ENCODE measurements around the gene FMN1. TPM values are rescaled to one million over a fixed set of nuclear protein-coding genes. Genes with fewer than 3 reads are reported as not detected.

FMN1 gene
- total RNA-seq, 1 experiment from 2014 or later = 1.4 TPM

DNA sequence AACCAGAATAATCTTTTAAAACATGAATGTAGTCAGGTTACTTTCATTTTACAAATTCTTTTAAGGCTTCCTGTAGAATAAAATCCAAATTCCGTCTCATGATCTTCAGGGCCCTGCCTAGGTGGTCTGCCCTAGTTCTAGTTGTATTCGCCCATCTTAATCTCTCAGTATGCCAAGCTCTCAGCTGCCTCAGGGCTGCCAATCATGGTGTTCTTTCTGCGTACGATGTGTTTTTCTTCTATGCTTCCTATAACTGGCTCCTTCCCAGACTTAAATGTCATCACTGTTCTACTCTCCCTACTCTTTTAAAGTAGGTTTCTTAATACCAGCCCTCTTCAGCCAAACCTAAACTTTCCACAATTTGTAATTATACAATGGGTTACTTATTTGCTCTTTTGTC is 369.3 kb downstream of the FMN1 start:
- DNase-seq (ENCODE audit: low read depth) = no peak
- in situ Hi-C loops (cut with HindIII; ENCODE audit: low pct_unique_long_range_greater_than_20kb, low sequenced_read_pairs) = no loop called here

DNA sequence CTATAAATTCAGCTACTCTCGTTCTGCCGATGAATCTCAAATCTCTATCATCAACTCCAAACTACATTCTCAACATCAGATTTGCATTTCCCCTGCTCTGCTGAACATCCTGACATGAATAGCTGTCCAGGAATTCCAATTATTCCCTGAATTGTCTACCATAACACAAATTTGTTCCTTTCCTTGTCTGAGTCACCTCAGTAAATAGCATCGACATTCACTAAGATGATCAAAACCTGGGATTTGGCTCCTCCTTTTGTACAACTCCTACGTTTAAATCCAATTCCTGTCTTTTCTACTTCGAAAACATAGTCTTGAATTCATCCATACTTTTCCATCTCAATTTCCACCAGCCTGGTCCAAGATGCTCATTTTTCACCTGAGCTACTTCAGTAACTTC is 369.7 kb downstream of the FMN1 start:
- in situ Hi-C loops (cut with HindIII; ENCODE audit: low pct_unique_long_range_greater_than_20kb, low sequenced_read_pairs) = no loop called here
- peak; percentile 91 for DNase-seq (ENCODE audit: low read depth)

DNA sequence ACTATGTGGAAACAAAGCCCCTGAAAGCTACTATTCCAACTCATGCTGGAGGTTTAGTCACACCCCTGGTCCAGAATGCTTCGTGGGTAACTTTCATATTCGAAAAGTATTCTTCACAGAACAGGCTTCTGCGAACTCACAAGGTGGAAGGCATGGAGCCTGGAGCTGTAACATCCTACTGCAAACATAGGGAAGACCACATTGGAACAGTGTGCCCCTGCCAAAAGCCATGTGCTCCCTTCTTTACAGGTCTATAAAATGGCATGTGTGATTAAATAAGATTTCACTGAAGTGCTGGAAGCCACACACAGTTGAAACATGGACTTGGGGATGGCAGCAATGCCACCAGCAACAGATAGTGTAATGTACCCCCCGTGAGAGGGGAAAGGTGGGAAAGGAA is 370.8 kb downstream of the FMN1 start:
- in situ Hi-C loops (cut with HindIII; ENCODE audit: low pct_unique_long_range_greater_than_20kb, low sequenced_read_pairs) = no loop called here
- no peak for DNase-seq (ENCODE audit: low read depth)

DNA sequence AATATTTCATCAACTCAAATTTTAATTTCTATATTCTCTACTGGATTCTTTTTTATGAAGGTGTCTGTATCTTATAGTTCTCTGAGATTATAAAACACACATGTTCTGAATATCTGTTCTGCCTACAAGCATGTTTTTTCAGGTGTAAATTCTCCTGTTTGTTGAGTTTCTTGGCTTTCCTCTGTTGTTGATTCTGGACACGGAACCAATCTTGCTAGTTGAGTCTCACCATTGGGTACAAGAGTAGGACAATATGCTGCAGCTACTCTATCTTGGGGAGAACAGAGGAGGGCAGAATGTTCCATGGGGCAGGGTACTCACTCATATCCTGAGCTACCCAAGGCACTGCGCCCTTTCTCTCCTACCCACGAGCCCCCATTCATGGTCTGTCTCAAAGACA is 371.8 kb downstream of the FMN1 start:
- in situ Hi-C loops (cut with HindIII; ENCODE audit: low pct_unique_long_range_greater_than_20kb, low sequenced_read_pairs) = no loop called here
- DNase-seq (ENCODE audit: low read depth) = no peak

DNA sequence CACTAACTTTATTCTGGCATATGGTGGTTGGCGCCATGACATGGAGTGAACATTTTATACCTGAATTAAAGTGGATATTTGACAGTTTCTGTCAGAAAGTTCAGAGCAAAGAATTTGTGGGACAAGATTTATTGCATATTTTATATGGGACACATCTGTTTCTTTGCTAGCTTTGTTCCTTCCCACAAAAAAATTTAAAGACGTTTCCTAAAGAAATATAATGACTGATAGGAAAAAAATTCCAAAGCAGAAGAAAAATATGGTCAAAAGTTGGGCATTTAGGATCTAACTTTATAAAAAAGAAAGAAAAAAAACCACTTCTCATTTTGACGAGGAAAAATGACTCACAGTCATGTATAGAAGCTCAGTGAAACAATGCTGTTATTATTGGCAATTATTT is 375.1 kb downstream of the FMN1 start:
- no peak for DNase-seq (ENCODE audit: low read depth)
- in situ Hi-C loops (cut with HindIII; ENCODE audit: low pct_unique_long_range_greater_than_20kb, low sequenced_read_pairs) = no loop called here

DNA sequence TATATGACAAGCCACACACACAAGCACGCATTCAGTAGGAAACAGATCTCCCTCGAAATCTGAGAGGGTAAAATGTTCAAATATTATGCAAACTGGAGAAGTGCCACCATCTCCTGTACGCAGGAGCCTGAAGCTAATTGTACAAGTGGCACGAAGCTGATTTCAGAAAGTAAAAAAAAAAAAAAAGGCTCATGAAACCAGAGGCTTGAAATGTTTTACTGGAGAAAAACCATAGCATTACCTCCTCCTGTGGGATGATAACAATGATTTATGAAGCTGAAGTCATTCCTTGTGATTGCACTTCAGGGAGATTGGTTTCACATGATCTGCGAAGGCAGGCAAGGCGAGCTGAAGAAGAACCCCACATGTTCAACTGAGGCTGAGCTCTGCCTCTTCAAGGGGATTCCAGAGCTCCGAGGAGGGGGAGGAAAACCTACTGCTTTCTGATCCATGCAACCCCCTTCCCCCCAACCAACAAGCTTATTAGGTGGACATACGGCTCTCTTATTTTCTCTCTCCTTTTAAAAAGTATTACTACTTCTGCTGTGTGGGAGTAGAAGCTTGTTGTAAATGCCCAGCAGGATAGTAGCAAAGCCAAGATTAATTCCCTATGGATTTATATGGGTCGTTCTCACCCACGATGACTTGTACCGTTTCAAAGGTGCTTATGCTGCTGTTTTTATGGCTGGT is 375.6 kb downstream of the FMN1 start:
- peak; percentile 90 for DNase-seq (ENCODE audit: low read depth)
- in situ Hi-C loops (cut with HindIII; ENCODE audit: low pct_unique_long_range_greater_than_20kb, low sequenced_read_pairs) = no loop called here

DNA sequence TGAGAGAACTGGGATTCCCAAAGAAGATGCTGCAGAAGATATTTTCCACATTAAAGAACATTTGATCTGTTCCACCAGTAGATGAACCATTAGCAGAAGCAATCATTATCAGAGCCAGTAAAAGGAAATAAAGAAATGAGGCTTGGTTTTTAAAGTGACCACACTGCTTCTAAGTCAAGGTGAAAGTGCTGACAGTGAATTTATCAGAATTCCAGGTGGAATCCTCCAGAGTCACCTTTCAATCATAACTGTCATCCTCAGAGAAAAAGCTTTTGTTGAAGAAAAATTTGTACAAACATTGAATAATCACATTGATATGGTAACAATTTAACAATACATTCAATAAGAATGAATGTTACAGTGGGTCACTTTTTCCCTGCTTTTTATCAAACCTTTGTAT is 376.9 kb downstream of the FMN1 start:
- no peak for DNase-seq (ENCODE audit: low read depth)
- in situ Hi-C loops (cut with HindIII; ENCODE audit: low pct_unique_long_range_greater_than_20kb, low sequenced_read_pairs) = no loop called here

DNA sequence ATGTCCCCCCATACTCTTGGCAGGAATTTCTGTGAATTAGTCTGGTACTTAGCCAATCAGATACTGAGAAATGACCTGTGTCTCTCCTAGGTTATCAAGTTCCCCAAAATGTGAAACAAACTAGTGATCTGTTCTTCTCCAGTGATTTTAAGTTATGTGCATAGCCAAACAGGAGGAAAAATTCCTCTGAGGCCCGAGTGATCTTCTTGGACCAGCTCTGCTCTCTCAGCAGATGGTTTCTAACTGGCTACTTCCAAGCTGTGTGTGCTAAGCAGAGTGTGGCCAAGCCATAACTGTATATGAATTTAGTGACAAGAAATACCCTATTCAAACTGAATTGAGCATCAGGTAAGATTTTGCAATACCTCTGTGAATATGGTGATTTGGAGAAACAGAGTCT is 387.2 kb downstream of the FMN1 start:
- in situ Hi-C loops (cut with HindIII; ENCODE audit: low pct_unique_long_range_greater_than_20kb, low sequenced_read_pairs) = no loop called here
- DNase-seq (ENCODE audit: low read depth) = no peak

DNA sequence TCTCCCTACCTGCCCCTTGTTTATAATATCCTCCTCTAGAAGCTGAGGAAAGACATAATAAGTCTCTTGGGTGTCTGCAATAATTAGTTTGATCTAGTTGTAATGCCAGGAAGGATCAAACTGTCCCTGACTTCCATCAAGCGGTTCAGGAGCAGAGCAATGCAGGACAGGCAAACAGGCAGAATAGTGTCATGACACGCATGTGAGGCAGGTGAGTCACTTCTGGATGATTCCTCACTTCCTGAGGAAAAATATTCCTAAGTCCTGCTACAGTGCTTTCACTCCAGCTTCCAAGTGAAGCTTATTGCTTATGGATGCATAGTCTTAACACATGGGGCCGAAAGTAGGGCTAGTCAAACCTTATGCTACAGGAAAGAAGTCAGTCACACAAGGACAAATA is 390.9 kb downstream of the FMN1 start:
- in situ Hi-C loops (cut with HindIII; ENCODE audit: low pct_unique_long_range_greater_than_20kb, low sequenced_read_pairs) = no loop called here
- DNase-seq (ENCODE audit: low read depth) = no peak

DNA sequence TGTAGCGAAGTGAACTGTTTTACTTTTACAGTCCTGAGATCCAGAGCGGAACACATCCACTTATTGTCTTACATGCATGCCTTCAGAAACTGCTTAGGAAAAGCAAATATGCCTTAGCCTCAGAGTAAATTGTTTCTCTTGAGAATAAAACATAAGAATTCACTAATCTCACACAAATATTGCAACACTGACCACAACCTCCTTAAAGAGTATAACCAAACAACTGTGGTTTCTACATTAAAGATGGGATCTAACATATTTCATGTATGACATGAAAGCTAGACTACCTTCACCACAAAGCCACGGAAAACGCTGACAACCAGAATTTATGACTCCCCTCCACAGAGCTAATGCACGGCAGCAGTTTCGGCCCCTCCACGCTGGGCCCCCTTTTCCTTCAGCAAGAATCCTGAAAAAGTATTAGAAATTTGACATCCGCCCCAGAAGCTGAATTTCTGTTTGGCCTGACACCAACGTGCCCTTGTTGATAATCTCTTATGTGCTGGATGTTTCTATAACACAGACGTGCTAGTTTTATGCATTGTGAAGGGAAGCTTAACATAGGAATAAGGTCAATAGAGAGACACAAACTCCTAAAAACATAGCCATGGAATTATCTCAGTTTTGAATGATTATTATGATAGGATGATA is 392.1 kb downstream of the FMN1 start:
- in situ Hi-C loops (cut with HindIII; ENCODE audit: low pct_unique_long_range_greater_than_20kb, low sequenced_read_pairs) = no loop called here
- no peak for DNase-seq (ENCODE audit: low read depth)

DNA sequence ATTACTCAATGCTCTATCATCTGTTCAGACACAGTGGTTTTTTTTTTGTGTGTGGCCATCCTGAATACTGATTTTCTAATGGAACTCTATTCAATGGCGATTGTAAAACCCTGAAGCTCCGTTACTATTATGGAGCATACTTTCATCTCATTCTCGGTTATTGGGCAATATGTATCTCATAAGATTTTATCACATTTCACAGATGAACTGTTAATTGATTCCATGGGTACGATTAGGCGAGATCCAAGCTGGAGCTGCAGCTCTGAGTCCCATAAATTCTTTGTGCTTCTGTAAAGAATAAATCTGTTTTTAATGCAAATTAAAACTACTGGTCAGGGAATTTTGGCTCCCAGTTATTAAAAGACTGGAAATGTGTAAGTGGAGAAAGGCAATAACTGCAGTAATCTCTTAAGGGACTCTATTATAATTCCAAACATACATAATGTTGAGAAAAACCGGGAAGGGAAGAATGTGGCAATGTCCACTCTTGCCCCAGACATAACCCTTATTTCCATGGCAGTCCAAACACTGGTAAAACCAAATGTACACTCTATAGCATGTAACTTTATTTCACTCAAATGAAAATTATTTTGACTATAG is 394.5 kb downstream of the FMN1 start:
- no peak for DNase-seq (ENCODE audit: low read depth)
- in situ Hi-C loops (cut with HindIII; ENCODE audit: low pct_unique_long_range_greater_than_20kb, low sequenced_read_pairs) = no loop called here

DNA sequence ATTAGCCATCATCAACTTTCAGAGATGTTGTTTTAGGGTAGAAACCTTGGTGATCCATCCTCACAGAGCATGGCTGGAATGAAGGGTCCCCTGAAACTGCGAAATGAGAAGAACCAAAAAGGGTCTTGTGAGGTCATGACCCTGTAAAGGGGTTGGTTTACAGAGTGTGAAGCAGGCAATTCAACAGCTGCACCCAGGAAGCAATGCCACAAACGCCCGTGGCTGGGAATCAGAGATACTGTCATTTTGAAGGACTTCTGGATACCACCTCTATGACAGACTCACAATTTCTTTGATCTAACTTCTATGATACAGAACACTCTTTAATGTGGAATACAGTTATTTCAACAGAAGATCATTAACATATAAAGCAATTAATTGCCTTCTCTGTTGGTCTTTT is 397.7 kb downstream of the FMN1 start:
- in situ Hi-C loops (cut with HindIII; ENCODE audit: low pct_unique_long_range_greater_than_20kb, low sequenced_read_pairs) = no loop called here
- DNase-seq (ENCODE audit: low read depth) = no peak

DNA sequence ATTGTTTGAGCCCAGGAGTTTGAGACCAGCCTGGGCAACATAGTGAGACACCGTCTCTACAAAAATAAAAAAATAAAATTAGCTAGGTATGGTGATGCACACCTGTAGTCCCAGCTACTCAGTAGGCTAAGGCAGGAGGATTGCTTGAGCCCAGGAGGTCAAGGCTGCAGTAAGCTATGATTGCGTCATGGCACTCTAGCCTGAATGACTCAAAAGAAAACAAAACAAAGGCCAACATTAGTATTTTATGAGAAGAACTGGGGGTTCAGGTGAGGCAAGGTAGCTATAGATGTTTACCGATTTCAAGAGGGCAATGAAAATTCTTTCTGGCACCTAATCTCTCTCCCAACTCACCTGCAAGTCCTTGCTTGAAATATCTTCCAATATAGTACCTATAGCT is 399.5 kb downstream of the FMN1 start:
- DNase-seq (ENCODE audit: low read depth) = no peak
- in situ Hi-C loops (cut with HindIII; ENCODE audit: low pct_unique_long_range_greater_than_20kb, low sequenced_read_pairs) = no loop called here

DNA sequence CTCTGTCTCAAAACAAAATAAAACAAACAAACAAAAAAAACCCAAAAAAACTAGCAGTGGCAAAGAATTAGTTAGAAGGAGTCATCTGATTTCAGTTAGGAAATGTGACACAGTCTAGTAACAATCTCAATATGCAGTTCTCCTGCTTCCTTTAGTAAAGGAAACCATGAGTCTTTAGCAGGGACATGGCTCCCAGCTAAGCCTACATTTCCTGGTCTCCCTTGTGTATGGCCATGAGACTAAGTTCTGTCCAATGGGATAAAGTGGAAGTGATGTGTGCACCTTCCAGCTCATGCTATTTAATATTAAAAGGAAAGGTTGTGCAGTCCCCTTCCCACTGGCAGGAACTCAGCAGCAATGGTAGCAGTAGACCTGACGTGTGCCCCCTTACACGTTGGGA is 402.1 kb downstream of the FMN1 start:
- in situ Hi-C loops (cut with HindIII; ENCODE audit: low pct_unique_long_range_greater_than_20kb, low sequenced_read_pairs) = no loop called here
- DNase-seq (ENCODE audit: low read depth) = no peak

DNA sequence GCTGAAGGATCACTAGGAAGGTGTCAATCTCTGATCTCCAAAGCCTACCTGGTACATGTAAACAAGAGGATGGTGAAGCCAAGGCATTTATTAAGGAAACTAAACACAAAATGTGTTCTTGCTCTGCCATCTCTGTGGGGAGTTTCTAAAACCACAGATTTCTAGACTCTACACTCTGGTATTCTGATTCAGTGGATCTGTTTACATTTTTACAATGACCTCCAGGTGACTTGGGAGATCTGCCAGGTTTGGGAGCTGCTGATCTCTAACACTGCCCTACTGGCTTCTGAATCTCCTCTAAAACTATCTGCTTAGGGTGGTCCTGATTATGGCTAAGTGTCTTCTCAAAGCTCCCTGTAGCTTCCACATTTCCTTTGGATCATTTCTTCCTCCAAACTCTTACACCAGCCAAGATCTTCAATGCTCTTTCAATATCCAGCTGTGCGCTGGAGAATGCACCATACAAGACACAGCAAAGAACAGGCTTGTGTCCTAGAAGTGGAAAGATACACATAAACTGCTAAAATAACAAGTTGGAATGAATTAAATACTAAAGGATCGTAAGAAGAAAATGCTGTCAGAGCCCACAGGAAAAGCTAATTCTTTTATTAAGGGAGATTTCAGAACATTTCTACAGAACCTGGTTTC is 404.0 kb downstream of the FMN1 start:
- DNase-seq (ENCODE audit: low read depth) = no peak

DNA sequence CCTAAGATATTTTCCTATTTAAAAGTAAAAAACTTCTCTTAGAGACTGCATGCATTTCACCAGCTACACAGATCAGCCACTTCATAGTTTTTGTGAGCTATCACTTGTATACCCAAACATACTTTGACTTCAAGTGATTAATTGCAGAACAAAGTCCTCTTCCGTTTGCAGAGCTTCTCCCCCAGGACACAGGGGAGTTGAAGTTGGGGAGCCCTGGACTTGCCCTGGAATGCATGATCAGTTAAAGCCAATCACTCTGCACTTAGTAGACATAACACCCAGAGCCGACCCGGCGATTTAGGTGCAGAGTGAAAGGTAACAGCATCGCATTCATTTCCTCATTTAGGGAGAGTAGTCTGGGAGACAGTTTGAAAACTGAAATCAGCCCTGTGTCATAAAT is 406.6 kb downstream of the FMN1 start:
- in situ Hi-C loops (cut with HindIII; ENCODE audit: low pct_unique_long_range_greater_than_20kb, low sequenced_read_pairs) = no loop called here
- no peak for DNase-seq (ENCODE audit: low read depth)

More for the DNA sequence above, 404.0 kb downstream of the FMN1 start:
- in situ Hi-C loops (cut with HindIII; ENCODE audit: low pct_unique_long_range_greater_than_20kb, low sequenced_read_pairs) = no loop called here

DNA sequence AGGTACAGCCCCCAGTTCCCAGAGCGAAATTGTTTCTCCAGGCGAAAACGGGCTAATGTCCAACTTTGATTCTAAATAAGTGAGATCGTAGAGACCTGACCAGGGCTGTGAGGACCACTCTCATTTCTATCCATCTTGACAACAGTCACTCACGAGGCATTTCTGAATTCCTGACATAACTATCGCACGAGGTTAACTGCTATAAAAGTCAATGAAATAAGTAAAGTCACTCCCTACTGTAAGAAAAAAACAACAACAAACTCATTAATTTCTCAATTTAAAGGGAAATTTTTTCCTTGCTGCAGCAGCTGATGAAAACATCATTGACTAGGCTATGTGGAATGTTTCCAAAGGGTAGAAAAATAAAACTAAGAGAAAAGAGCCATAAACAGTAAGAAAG is 407.6 kb downstream of the FMN1 start:
- DNase-seq (ENCODE audit: low read depth) = no peak
- in situ Hi-C loops (cut with HindIII; ENCODE audit: low pct_unique_long_range_greater_than_20kb, low sequenced_read_pairs) = no loop called here

DNA sequence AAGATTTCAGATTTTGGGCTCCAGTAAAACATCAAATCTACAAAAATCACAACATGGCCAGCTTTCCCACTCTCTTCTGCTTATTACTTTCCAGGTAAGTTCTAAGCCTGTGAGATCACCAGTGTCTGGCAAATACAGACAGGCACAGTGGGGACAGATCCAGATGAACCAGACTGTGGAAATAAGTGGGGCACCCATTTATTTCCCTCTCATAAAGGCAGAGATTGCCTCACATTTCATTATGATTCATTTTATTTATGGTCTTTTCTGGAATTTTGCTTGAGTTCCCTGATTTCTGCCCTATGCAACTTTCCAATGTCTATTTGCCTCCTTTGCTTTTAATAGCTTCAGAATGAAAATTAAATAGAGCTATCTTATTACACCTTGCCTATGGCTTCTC is 409.9 kb downstream of the FMN1 start:
- in situ Hi-C loops (cut with HindIII; ENCODE audit: low pct_unique_long_range_greater_than_20kb, low sequenced_read_pairs) = no loop called here
- no peak for DNase-seq (ENCODE audit: low read depth)

DNA sequence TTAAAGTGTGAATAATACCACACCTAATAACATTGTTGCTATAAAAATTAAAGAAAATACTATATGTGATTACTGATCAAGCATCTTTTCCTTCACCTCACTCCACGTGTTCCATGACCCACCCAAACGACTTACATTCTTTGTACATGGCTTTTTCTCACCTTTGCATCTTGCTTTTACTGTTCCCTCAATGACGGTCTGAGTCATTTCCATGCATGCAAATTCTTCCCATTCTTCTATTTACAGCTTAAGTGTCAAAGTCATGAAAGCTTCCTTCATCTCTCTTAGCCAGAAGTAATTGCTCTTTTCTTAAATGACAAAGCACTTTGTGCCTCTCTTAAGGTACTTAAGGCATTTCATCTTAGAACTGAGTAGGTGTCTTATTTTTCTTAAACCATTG is 412.7 kb downstream of the FMN1 start:
- no peak for DNase-seq (ENCODE audit: low read depth)
- in situ Hi-C loops (cut with HindIII; ENCODE audit: low pct_unique_long_range_greater_than_20kb, low sequenced_read_pairs) = no loop called here

Data from Caki2 (cell line).